PC-9 (cell line): ENCODE measurements around the gene PFKP.

ENCODE experiments used
- CTCF ChIP-seq: fragments of 200-600 bp; sonication (generic); conservative IDR thresholded peaks from 2 replicates; pipeline ENCODE4 v1.6.1; 2017; ENCODE audit warnings: mixed run types, antibody characterized with exemption, mild to moderate bottlenecking, moderate library complexity
- EZH2 ChIP-seq: fragments of 200-600 bp; sonication (generic); IDR thresholded peaks from 2 replicates; pipeline ENCODE4 v1.8.0; 2017; ENCODE audit warnings: antibody characterized with exemption, low read depth

- TF ChIP-seq EZH2 = no peak
- TF ChIP-seq CTCF = no peak
Measured at GRCh38 chr10:3051692-3052091, 15.7 kb upstream of the PFKP start.
